GM21723 (cell line): ENCODE data around the gene DCPS.
"Not testable (repeated sequence)": the region's sequence is repeated elsewhere in the genome, so short reads cannot be mapped to it uniquely, and the experiment has no call there.

Experiments used
- ATAC-seq: cut with Tn5 transposase; IDR thresholded peaks from one replicate; pipeline ENCODE4 v1.9.1; 2021; ENCODE audit warnings: mild to moderate bottlenecking, moderate library complexity; ENCODE audit not compliant: unreplicated experiment

The DCPS gene

DNA sequence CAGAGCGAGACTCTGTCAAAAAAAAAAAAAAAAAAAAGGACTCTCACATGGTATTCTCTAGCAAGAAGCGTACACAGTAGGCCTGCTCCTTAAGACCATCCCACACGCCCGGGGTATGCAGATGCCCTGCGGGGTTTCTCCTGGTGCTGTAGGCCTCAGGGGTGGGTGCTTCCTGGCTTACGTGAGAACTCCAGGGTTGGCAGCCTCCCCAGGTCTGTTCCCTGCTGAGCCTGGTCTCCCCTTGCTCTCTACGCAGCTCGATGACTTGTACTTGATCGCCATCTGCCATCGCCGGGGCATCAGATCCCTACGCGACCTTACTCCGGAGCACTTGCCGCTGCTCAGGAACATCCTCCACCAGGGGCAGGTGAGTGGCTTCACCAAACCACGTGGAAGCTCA lies 39.2 kb downstream of the DCPS start:
- no peak for ATAC-seq

DNA sequence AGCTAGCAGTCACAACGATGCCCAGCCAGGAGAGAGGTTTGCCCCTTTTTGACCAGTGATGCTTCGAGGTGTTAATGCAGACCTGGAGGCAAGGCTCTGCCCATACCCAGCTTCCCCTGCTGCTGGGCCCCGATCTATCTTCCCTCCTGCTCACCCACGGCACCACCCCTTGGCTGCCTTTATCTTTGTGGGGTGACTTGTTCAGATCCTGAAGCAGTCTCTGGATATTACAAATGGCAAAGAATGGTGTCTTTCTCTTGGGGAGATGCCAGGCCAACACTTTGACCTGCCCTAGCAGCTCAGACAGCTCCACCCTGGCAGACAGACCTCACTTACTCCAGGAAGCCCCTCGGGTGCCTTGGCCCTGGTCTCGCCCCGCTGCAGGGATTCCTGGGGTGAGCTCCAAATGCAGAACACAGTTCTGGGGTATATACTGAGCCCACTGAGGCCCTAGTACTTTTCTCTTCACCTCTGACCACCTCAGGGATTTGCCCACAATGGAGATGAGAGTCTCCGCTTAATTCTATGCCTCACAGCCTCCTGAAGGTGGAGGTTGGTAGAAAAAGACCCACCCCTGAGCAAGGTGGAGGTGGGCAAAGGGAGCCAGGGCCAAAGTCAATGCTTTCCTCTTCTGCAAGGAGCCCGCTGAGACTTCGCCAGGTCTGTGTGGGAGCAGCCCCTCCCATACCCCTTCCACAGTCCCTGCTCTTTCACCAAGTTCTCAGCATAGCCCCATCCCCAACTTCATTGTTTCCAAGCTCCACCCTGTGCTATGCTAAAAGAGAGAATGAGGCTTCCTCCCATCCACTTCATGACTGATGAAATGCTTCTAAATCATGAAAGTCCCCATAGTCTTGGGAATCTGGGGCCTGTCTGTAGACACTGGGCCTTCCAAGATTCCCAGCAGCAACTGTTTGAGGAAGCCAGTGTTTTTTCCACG lies 40.6 kb downstream of the DCPS start:
- ATAC-seq, result no peak

DNA sequence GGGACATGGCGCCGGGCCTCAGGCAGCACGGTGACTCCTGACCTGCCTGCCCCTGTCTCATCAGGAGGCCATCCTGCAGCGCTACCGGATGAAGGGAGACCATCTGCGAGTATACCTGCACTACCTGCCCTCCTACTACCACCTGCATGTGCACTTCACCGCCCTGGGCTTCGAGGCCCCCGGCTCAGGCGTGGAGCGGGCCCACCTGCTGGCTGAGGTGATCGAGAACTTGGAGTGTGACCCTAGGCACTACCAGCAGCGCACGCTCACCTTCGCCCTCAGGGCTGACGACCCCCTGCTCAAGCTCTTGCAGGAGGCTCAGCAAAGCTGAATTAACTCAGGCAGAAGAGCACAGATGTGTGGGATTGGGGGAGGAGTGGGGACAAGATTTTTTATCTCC lies 41.4 kb downstream of the DCPS start:
- ATAC-seq, result no peak

DNA sequence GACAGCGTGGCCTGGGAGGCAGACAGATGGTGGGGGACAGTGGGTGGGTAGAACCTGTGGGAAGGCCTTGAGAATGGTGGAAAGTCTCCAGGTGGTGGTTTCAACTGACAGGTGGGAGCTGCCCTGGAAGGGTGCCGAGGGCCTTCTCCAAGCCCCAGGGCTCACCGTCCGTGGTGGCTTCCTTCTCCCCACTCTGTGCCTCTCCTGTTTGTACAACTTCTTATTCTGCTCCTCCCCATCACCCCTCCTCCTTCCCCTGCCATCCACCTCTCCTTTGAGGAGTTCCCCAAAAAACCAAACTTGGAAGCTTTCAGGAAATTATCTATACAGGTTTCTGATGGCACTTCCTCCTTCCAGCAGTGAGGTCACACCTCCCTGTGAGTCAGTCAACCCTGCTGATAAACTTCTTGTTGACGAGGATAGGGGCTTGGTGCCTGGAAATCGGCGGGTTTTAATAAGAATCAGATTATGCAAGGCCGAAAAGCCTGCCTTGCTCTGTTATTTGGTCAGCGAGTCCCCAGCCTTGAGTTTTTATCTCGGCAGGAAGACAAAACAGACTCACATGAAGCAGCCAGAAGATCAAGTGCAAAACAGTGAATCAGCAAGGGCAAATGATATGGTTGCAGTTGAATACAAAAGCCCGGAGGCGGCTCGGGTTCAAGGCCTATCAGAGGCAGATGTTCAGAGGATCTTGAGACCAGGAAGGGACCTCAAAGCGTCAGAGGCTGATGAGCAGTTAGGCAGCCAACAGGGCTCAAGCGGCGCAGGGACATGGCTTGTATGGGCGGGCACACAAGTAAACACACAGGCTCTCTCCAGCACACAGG lies 42.1 kb downstream of the DCPS start:
- ATAC-seq, result no peak

DNA sequence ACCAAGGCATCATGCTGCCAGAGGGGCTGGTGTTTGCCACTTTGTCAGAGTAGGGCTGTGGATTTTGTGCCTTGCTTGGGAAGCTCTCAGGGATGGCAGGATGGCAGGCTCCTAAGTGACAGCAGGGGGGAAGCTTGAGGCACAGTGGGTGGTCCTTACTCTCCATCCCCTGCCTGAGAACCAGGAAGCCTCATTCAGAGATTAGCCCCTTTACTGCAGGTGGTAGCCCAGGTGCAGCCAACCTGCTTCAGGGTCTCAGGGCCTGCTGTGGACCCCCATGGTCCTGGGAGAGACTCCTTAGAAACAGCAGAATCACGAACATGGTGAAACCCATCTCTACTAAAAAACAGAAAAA lies 42.7 kb downstream of the DCPS start:
- ATAC-seq, result no peak

DNA sequence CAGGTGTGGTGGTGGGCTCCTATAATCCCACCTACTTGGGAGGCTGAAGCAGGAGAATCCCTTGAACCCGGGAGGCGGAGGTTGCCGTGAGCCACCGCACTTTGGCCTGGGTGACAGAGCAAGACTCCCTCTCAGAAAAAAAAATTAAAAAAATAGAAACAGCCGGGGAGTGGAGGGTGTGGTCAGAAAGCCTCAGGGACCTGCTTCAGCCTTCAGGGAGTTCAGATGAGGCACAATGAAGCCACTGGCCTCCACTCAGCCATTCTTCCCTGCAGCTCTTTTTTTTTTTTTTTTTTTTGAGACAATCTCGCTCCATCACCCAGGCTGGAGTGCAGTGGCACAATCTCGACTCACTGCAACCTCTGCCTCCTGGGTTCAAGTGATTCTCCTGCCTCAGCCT lies 43.1 kb downstream of the DCPS start:
- ATAC-seq, result not testable (repeated sequence)

DNA sequence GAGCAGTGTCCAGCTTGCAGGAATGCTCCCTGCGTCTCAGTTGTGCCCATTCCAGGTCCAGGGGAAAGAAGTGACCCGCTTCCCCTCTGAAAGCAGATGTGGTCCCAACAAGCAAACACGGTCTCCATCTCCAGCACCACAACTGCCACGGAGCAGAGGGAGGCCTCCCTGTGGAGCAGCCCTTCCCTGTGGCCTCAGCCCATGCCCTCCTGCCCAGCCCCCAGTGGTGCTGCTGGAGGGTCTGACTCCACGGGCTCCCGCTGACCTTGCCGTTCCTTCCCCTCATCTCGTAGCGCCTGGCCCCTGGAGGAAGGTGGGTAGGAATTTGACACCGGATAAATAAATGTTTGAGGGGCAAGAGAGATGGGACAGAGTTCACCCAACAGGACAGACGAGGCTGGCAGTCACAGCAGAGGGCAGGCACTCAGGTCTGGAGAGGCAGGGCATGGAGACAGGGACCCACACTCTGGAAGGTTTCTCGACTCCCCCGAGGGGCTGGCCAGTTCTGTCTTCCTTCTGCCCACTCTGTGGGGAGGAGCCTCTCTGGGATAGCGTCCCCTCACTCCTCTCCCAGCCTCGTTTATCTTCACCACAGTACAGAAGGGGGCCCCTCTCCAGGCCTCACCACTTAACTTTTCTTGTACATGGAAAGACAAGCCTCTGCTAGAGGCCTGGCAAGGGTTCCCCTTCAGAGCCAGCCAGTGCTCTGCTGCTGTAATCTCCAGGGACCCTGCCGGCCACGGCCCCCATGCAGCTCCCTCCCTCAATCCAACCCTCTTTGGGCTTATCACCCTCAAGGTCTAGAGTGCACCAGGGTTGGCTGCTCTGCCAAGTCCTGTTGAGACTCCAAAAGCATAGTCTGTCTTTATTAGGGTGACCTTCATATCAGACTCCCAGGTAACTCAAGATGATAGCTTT lies 44.1 kb downstream of the DCPS start:
- no peak for ATAC-seq

DNA sequence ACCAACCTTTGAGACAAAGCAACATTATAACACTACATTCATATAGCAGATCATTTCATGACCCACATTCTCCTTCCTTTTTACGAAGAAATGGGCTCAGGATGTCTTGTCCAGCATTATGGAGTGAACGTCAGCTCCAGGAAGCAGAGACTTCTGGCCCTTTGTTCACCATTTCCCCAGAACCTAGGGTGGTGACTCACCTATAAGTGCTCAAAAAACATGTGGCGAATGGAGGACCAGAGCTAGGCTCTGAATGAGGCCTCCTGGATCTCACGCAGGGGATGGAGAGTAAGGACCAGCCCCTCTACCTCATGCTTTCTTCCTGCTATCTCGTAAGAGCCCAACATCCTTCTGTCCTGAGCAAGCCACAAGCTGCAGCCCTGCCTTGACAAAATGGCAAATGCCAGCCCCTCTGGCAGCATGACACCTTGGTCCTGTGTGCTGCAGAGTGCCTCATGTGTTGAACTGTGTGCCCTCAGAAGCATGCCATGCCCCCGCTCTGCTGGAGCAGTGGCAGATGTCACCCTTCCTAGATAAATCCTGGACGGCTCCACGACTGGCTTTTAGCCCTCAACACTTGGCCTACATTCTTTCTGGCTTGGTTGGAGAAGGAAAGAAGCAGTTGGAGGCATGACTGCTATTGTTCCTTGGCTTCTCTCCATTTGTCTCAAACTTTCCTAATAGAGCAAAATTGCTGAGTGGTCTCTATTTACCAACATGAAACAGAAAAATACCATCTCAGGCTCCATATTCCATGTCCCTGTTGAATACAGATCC lies 45.1 kb downstream of the DCPS start:
- no peak for ATAC-seq

DNA sequence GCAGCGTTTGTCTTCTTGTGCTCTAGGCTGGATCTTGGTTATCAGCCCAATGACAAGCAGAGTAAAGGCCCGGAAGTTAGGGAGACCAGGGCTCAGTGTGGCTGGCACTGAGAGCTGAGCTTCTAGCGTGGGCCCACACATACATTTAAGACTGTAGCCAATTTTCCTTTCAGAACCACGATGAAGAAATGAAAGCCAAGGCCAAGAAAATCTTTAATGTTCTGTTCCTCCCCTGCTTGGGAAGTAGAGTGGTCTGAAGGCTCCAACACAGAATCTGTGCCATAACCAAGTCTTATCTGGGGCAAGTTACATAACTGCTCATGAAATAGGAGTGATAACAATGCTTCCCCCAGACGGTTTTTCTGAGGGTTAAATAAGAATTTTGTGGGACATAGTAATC lies 47.0 kb downstream of the DCPS start:
- no peak for ATAC-seq

DNA sequence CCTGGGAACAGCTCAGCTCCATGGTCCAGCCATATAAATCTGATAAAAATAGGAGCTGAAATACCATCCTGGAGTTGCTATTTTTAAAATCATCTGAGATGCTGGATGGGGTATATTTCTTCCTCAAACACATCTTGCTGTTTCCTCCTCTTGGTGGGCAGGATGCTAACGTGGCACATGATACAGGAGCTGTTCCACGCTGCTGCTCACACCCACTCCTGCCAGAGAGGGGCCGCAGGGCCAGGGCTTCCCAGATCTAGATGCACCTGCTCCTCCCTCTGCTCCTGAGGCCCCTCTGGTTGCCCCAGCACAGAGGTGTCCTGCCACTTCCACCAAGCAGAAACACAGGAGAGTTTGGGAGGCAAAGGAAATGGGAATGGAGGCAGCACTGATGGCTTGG lies 48.3 kb downstream of the DCPS start:
- no peak for ATAC-seq

DNA sequence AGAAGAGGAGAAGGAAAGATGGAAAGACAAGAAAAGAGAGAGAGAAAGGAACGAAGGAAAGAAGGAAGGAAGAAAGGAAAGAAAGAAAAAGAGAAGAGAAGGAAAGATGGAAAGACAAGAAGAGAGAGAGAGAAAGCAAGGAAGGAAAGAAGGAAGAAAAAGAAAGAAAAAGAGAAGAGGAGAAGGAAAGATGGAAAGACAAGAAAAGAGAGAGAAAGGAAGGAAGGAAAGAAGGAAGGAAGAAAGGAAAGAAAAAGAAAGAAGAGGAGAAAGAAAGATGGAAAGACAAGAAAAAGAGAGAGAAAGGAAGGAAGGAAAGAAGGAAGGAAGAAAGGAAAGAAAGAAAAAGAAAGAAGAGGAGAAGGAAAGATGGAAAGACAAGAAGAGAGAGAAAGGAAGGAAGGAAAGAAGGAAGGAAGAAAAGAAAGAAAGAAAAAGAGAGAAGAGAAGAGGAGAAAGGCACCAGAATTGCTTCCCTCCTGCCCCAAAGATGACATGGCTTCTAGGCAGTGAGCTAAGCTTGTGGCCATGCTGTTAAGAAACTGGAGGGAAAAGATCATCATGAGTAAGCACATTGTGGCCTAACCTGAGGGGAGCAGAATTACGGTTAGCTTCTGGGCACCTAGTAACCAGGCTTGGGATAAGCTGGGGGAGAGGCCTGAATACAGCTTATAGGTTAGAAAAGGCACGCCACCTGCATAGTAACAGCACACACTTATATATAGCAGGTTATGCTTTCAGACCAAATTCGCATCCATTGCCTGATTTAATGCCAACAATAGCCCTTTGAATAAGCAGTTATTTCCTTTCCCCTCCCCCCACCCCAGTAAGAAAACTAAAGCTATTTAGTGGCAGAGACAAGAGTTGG lies 49.3 kb downstream of the DCPS start:
- no peak for ATAC-seq

DNA sequence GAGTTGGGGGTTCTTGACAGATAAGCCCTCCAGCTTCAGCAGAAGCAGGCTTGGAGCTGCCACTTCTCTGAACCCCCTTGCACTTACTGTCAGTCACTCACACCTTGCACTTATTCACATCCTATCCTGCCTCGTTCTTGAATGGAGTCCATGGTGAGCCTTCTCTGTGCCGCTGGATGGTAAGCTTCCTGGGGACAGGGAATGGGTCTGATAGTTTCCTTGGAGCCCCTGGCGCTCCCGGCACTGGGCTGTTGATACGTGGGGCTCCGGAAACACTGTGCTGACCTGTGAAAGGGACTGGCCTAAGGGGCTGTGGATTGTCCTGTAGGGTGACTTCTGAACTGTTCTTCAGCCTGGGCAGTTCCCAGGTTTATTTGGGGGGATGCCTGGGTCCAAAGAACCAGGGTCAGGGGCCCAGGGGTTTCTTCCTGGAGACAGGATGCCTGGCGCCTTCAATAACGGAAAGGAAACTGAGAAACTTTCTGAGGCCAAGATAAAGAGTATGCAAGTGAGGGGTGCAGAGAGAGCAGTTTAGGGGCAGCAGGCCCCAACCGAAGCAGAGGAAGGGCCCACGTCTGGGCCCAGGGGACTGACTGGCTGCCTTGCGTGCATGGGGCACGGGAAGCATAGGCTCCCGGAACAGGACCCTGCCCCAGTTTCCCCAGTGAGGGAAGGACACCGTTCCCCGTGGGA lies 50.9 kb downstream of the DCPS start:
- peak; percentile 41 for ATAC-seq

DNA sequence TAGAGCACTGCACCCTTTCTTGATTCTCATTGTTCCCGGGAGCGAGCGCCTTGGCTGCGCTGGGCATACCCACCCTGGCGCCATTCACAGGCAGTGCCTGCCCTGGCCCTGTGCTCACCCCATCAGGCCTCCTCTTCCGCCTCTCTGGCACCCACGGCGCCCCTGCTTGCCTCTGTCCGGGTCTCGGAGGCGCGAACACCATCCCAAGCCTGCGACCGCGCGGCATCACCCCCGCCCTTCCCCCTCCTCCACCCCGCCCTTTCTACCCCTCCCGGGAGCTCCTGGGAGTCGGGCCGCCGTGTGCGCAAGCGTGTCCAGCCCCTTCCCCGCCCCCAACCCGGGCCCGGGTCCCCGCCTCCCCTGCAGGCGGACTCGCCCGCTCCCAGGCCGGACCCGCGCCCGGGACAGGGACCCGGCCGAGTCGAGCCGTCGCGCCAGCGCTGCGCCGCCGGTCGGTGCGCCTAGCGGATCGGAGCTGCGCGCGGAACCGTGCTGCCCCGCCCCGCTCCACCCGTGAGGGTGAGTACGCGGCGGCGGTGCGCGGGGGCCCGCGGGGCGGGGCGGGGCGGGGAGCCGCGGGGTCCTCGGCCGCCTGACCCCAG lies 51.6 kb downstream of the DCPS start, which contains the start of gene ST3GAL4:
ST3GAL4 (plus strand) TSS at position 363 of the 602 bp plus-strand sequence. CDS start 50,470 bp downstream, outside the sequence.
- peak; percentile 64 for ATAC-seq

DNA sequence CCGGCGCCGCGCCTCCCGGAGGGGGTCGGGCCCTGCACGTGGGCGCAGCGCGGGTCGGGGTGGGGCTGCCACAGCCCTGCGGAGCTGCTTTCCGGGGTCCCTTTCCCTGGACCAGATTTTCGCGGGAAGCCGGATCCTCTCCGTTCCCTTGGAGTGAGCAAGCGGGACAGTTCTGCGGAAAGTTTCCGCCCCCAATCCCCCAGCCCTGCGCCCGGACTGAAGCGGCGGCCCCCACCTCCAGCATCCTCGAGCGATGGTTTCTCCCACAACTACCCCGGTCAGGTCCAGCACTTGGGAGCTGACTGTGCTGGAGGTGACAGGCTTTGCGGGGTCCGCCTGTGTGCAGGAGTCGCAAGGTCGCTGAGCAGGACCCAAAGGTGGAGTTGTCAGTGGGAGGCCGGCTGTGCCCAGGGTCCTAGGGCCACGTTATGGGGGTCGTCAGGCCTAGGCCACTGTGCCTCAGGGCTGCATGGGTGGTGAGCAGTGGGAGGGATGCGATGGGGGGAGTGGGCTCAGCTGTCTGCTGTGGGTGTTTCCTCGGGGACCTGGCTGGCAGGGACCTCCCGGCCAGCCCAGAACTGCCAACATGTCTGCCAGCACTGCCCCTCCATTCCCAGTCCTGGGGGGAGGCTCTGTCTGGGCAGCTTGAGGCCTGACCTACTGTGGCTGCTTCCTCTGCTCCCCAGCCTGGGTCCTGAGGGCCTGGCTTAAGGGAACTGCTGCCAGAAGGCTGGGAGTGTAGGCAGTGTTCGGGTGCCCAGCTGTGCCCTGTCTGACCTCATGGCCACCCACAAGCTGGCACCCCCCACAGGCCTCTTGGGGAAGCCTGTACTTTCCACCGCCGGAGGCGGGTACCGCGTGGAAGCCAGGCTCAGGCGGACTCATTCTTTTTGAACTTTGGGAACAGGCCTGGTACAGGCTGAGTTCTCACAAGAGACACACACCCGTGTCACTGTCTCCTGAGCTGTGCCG lies 52.4 kb downstream of the DCPS start:
- peak; percentile 17 for ATAC-seq

DNA sequence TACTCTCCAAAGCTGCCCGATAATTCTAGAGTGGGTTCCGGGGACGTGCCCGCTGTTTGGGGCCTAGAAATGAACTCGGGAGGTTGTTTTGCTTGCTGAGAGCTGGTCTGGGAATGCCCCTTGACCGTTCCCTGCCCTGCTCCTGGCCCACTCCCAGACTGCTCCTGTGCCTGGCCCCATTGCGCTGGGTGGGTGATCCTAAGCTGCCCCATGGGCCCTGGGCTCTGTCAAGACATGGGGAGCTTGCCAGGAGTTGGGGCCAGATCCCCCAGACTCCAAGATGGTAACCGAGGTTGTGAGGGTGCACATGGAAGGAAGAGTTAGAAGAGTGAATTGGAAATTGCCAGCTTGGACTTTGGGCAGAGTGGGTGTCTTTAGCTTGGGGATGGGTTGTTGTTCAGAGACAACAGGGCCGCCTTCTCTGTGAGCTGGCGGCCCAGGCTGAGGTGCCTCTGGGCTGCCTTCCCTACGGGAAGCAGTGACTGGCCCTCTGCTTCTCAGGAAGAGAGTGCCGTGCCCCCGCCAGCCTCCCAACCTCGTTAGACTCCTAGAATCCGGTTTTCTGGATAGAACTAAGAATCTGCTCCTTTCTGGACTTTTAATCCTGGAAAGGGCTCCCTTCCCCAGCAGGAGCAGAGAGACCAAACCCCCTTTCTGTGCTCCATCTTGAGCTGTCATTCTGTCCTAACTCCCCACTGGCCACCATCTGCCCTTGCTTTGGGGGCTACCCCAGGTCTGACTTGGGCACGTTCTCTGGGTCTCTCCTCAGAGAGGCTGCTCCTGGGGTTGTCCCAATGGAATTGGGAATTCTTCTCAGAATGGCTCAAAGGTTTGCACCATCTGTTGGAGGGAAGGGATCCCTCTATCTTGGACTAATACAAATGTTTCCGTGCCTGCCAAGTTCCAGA lies 53.4 kb downstream of the DCPS start:
- no peak for ATAC-seq
